ENCODE data around the gene CASP1. TPM values are rescaled to one million over a fixed set of nuclear protein-coding genes. Genes with fewer than 3 reads are reported as not detected.

The CASP1 gene
- total RNA-seq, 2 donors from 2014 or later: 1.3 to 5.4 TPM

DNA sequence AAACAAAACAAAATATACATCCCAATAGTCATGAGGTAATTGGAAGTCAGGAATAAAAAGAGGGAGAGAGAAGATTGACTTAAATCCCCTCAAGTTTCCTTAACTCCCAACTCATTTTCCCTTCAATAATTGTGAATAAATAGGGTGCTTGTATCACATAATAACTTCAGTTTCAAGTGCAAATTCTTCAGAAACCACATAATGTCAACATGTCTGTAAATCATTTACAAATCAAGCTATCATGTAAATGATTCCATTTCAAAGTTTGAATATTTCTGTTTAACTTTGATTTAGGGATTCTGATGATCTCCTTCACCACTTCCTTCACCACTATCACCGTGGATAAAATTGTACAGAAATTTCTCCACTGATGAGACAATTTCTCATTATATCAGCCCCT, 35.2 kb downstream of the CASP1 start:
- Histone ChIP-seq H3K4me1 (no peaks in the 10 kb centered on the region), H3K36me3 (replicated peaks in 1 of 2; ENCODE audit: insufficient read depth in 1 of 2, low read depth in 2 of 2) (no peaks in the 10 kb centered on the region), H3K4me3 (no peak overlapping the region), H3K27ac (no peak overlapping the region), H3K9me3 (no peaks in the 10 kb centered on the region), H3K27me3 (no peaks in the 10 kb centered on the region)
- TF ChIP-seq, protein P1, sequence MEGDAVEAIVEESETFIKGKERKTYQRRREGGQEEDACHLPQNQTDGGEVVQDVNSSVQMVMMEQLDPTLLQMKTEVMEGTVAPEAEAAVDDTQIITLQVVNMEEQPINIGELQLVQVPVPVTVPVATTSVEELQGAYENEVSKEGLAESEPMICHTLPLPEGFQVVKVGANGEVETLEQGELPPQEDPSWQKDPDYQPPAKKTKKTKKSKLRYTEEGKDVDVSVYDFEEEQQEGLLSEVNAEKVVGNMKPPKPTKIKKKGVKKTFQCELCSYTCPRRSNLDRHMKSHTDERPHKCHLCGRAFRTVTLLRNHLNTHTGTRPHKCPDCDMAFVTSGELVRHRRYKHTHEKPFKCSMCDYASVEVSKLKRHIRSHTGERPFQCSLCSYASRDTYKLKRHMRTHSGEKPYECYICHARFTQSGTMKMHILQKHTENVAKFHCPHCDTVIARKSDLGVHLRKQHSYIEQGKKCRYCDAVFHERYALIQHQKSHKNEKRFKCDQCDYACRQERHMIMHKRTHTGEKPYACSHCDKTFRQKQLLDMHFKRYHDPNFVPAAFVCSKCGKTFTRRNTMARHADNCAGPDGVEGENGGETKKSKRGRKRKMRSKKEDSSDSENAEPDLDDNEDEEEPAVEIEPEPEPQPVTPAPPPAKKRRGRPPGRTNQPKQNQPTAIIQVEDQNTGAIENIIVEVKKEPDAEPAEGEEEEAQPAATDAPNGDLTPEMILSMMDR (IDR thresholded peaks at IDR 0.05): no peak
- no peak for TF ChIP-seq POLR2A (IDR thresholded peaks at IDR 0.05)
- ATAC-seq (no peak), DNase-seq (no peak)
- 60 to 67% methylated on average over 1 of the region's 1 CpG for WGBS, 2 donors
- intact Hi-C loops (cut with DNase I): no loop called here

DNA sequence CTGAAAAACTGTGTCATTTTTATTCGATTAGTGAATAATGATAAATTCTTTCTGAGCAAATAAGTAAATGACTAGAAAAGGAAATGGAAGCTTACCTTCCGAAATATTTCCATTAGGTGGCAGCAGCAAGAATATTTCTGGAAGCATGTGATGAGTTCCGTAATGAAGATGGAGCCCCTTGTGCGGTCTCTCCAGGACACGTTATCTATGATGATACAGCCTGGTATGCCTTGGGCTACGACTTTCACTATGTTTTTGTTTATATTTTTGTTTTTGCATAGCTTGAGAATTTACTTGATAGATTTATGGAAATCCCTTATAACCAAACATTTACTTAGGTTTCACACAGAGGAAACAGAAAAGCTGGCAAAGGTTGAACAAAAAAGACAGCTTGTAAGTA, 37.7 kb downstream of the CASP1 start:
- 48 to 51% methylated on average over 6 of the region's 6 CpGs for WGBS, 2 donors
- no peak overlapping the region for H3K27ac ChIP-seq
- H3K36me3 ChIP-seq (replicated peaks in 1 of 2; ENCODE audit: insufficient read depth in 1 of 2, low read depth in 2 of 2): no peaks in the 10 kb centered on the region
- no peaks in the 10 kb centered on the region for H3K9me3 ChIP-seq
- no peak for TF ChIP-seq POLR2A (IDR thresholded peaks at IDR 0.05)
- TF ChIP-seq, protein P1 (IDR thresholded peaks at IDR 0.05): peak in 4 of 7 experiments; percentile 7 to 31 (median 12)
- no peaks in the 10 kb centered on the region for H3K27me3 ChIP-seq
- no peak overlapping the region for H3K4me3 ChIP-seq
- ATAC-seq (no peak), DNase-seq (no peak)
- intact Hi-C loops (cut with DNase I): no loop called here
- H3K4me1 ChIP-seq: peaks cover under 1% of the 10 kb centered on the region

DNA sequence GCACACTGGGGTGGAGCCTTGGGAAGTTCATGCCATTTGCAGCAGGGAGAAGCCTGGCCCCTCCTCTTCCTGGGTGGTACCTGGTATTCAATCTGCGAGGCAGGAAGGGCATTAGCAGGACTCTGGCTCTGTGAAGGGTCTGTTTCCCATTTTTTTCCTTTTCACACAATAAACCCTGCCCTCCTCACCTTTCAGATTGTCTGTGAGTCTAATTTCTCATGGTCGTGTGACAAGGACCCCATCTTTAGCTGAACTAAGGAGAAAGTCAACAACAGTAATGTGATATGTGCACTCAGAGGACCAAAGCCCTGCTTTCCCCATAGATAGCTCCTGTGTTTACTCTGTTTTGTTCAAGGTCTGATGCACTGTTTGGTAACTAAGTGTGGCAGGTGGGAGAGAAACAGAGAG, 39.9 kb downstream of the CASP1 start:
- Histone ChIP-seq H3K9me3 (no peaks in the 10 kb centered on the region), H3K27ac (no peak overlapping the region), H3K27me3 (no peaks in the 10 kb centered on the region), H3K4me1 (peaks cover 5% of the 10 kb centered on the region), H3K4me3 (no peak overlapping the region), H3K36me3 (replicated peaks in 1 of 2; ENCODE audit: insufficient read depth in 1 of 2, low read depth in 2 of 2) (no peaks in the 10 kb centered on the region)
- intact Hi-C loops (cut with DNase I): no loop called here
- no peak for TF ChIP-seq POLR2A (IDR thresholded peaks at IDR 0.05)
- TF ChIP-seq, protein P1 (IDR thresholded peaks at IDR 0.05): no peak
- WGBS, 2 donors: 32 to 54% methylated on average over 2 of the region's 2 CpGs
- no peak for DNase-seq
- no peak for ATAC-seq

- intact Hi-C loops (cut with DNase I): no loop called here
- Histone ChIP-seq H3K4me1 (peaks cover 5% of the 10 kb centered on the region), H3K9me3 (peaks cover 0 to 6% (median 0%) of the 10 kb centered on the region in 3 donors), H3K4me3 (no peak overlapping the region), H3K36me3 (replicated peaks in 1 of 2; ENCODE audit: insufficient read depth in 1 of 2, low read depth in 2 of 2) (no peaks in the 10 kb centered on the region), H3K27ac (no peak overlapping the region), H3K27me3 (no peaks in the 10 kb centered on the region)
- 75 to 85% methylated on average over 1 of the region's 1 CpG for WGBS, 2 donors
- DNase-seq: no peak
- TF ChIP-seq POLR2A (IDR thresholded peaks at IDR 0.05): no peak
- TF ChIP-seq, protein P1 (IDR thresholded peaks at IDR 0.05): no peak
- no peak for ATAC-seq
Measured at GRCh38 chr11:104992781-104993180, 42.2 kb downstream of the CASP1 start.

GRCh38 chr11:104991994-104992393, 43.0 kb downstream of the CASP1 start:
- H3K4me3 ChIP-seq: no peak overlapping the region
- no peak for TF ChIP-seq POLR2A (IDR thresholded peaks at IDR 0.05)
- TF ChIP-seq, protein P1 (IDR thresholded peaks at IDR 0.05): no peak
- intact Hi-C loops (cut with DNase I): no loop called here
- H3K27ac ChIP-seq: no peak overlapping the region
- H3K36me3 ChIP-seq (replicated peaks in 1 of 2; ENCODE audit: insufficient read depth in 1 of 2, low read depth in 2 of 2): no peaks in the 10 kb centered on the region
- no peaks in the 10 kb centered on the region for H3K27me3 ChIP-seq
- ATAC-seq: no peak
- H3K9me3 ChIP-seq: peaks cover 0 to 6% (median 0%) of the 10 kb centered on the region in 3 donors
- no peak for DNase-seq
- H3K4me1 ChIP-seq: peaks cover 5% of the 10 kb centered on the region
- WGBS, 2 donors: 25 to 42% methylated on average over 4 of the region's 4 CpGs
